IPS-18c (cell line): ENCODE results near the gene MTMR3.

ENCODE experiments used
- H3K4me3 ChIP-seq: 2 replicates; pipeline ENCODE4 v1.7.0; 2013; ENCODE audit warnings: low read depth, mild to moderate bottlenecking, low read length, moderate library complexity; ENCODE audit not compliant: insufficient read depth
- H3K9me3 ChIP-seq: one replicate; pipeline ENCODE4 v1.6.1; 2013; ENCODE audit warnings: mild to moderate bottlenecking, low read length, moderate library complexity; ENCODE audit not compliant: control insufficient read depth, insufficient read depth

Gene MTMR3

DNA sequence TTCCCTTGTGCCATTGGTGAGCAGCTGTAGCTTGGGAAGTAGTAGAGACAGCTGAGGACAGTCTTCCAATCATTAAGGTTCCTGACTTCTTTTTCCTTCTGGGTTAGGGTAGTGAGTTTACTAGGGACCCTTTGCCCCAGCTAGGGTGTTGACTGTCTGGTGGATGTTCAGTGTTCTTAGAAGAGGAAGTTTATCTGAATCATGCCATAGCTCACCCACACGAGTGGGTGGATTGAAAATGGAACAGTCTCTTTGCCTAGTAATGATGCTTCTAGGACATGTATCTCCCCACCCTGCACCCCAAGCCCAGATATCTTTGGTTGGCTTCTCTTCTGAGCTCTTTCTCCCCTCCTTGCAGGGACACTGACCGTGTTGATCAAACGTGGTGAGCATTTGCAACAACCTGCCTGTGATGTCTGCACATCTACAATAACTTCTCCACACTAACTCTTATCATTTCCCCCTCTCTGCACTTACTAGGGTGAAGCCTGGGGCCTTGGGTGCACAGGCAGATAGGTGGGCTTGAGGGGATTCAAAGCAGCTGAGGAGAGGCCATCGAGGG lies 140.2 kb downstream of the MTMR3 start:
- H3K4me3 ChIP-seq: no peak overlapping the region
- no peaks in the 10 kb centered on the region for H3K9me3 ChIP-seq

GRCh38 chr22:30024231-30024630 lies 141.3 kb downstream of the MTMR3 start:
- Histone ChIP-seq H3K9me3 (no peaks in the 10 kb centered on the region), H3K4me3 (no peak overlapping the region)

DNA sequence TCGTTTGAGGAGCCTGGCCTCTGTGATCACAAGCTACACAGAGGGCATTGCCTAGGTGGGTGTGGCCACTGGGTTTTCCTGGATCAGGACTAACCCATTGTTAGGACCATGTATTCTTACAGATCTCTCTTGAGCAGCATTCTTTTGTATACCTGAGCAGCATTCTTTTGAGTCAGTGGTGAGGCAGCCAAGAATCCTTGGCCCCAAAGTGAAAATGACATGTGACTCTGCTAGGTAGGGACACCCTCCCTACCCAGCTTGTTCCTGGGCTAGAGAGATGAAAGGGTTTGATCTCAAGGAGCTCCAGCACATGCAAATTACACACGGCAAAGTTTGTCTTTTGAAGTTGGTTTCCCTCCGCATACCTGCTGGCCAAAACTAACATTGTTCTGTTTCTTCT lies 142.2 kb downstream of the MTMR3 start:
- no peaks in the 10 kb centered on the region for H3K9me3 ChIP-seq
- H3K4me3 ChIP-seq: no peak overlapping the region

- H3K9me3 ChIP-seq: no peaks in the 10 kb centered on the region
- no peak overlapping the region for H3K4me3 ChIP-seq
Measured at GRCh38 chr22:30026756-30027155, 143.8 kb downstream of the MTMR3 start.

- no peaks in the 10 kb centered on the region for H3K9me3 ChIP-seq
Measured at GRCh38 chr22:30027169-30027568, 144.2 kb downstream of the MTMR3 start.

GRCh38 chr22:30027791-30028190 lies 144.8 kb downstream of the MTMR3 start:
- no peak overlapping the region for H3K4me3 ChIP-seq
- H3K9me3 ChIP-seq: no peaks in the 10 kb centered on the region

More at GRCh38 chr22:30027169-30027568, 144.2 kb downstream of the MTMR3 start:
- no peak overlapping the region for H3K4me3 ChIP-seq

DNA sequence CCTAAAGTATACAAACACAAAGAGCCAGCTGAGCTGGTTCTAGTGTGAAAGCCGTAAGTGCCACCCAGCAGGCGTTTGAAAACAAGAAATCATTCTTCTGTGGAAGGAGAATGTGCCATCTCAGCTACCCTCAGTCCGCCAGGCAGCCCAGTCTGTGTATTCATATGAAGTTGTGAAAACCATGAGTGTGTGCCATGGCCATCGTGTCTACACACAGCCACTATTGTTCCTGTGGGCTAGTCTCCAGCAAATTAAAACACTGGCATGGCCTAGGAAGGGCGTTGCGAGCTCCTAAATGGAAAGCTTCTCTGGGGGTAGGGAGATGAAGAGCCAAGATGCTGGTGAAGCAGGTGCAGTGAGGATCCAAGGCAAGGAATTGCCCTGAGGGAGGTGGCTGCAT lies 145.8 kb downstream of the MTMR3 start:
- Histone ChIP-seq H3K9me3 (no peaks in the 10 kb centered on the region), H3K4me3 (no peak overlapping the region)

GRCh38 chr22:30029512-30029911 lies 146.5 kb downstream of the MTMR3 start:
- no peak overlapping the region for H3K4me3 ChIP-seq
- H3K9me3 ChIP-seq: no peaks in the 10 kb centered on the region

DNA sequence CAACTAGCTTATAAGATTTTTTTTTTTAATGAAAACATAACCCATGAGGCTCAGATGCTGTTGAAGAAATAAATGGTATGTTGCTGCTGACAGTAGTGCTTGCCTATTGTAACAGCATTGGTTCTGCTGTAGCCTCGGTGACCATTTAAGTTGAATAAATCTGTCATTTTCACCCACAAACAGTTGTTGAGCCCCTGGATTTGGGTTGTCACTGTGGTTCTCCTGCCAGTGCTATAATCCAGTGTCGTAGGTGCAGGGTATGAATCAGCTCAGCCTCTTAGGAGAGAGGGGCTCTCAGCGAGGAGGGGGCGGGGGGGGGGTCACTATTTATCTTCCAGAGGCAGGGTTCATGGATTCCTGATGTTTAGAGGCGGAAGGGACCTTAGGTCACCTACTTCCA lies 147.4 kb downstream of the MTMR3 start:
- no peaks in the 10 kb centered on the region for H3K9me3 ChIP-seq
- no peak overlapping the region for H3K4me3 ChIP-seq

DNA sequence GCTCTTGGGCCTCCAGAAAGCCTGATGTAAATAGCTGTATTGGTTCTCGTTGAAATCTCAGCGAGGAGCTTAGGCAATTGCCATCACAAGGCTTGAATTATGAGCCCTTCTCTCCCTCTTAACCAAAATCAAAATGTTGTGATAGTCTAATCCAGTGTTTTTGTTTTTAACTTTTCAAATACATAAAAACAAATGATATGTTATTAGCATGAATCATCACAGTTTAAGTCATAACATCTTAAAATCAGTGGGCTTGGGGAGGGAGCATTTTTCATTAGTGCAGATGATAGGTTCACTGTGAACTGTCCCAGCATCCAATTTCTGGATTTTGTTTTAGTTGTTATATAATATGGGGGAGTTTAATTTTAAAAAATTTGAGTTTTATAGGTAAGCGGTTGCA lies 148.4 kb downstream of the MTMR3 start:
- H3K4me3 ChIP-seq: no peak overlapping the region
- no peaks in the 10 kb centered on the region for H3K9me3 ChIP-seq

- Histone ChIP-seq H3K4me3 (no peak overlapping the region), H3K9me3 (no peaks in the 10 kb centered on the region)
Measured at GRCh38 chr22:30031764-30032455, 148.9 kb downstream of the MTMR3 start.

DNA sequence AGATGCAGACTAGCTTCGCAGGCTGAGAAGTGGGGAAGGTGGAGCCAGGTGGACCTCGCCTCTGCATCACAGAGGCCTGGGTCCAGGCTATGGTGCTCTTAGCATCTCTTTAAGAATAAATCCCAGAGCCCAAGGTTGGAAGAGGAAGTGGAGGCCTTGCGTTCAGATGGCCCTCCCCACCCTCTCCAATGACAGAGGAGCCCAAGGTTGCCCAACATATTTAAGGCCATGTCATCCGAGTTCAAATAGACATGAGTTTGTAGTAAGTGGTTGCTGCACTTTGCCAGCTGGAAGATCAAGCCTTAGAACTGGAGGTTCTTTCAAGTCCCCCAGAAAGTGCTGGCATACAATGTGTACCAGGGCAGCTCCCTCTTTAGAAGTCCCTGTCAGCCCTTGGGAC lies 150.2 kb downstream of the MTMR3 start:
- Histone ChIP-seq H3K9me3 (no peaks in the 10 kb centered on the region), H3K4me3 (no peak overlapping the region)

DNA sequence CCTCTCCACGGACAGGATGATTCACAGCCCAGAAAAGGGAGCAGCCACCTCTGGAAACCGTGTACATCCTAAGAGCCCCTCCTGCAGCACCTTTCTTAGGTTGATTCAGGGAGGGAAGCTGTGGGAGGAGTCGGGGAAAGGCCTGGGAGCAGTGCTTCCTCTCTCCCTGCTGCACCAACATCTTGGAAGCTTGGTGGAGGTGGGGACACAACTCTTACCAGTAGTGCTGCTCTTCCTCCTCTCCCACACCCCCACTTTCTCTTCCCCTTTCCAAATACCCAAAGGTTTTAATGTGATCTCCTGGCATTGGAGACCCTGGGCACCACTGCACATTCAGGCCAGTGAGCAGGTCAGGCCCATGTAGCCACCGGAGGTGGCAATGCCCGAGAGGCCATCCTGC lies 150.9 kb downstream of the MTMR3 start:
- H3K9me3 ChIP-seq: no peaks in the 10 kb centered on the region
- H3K4me3 ChIP-seq: no peak overlapping the region

GRCh38 chr22:30036656-30037055 lies 153.7 kb downstream of the MTMR3 start:
- Histone ChIP-seq H3K9me3 (no peaks in the 10 kb centered on the region), H3K4me3 (no peak overlapping the region)

DNA sequence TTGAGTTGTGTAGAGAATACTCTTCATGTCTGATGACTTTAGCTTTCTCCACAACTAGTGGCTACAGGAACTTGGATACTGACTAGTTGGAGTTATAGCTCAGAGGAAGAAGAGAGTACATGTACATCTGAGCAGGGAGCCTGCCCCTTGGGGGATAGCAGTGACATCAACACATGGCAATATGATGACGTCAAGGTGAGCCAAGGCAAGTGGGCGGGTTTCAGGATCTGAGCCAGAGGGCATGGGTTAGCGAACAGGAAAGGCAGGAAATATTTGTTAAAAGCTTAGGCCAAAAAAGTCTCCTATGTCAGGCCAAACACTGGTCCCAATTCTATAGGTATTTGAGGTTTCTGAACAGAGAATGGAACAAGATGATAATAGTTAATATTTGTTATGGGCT lies 155.2 kb downstream of the MTMR3 start:
- no peak overlapping the region for H3K4me3 ChIP-seq
- H3K9me3 ChIP-seq: no peaks in the 10 kb centered on the region

DNA sequence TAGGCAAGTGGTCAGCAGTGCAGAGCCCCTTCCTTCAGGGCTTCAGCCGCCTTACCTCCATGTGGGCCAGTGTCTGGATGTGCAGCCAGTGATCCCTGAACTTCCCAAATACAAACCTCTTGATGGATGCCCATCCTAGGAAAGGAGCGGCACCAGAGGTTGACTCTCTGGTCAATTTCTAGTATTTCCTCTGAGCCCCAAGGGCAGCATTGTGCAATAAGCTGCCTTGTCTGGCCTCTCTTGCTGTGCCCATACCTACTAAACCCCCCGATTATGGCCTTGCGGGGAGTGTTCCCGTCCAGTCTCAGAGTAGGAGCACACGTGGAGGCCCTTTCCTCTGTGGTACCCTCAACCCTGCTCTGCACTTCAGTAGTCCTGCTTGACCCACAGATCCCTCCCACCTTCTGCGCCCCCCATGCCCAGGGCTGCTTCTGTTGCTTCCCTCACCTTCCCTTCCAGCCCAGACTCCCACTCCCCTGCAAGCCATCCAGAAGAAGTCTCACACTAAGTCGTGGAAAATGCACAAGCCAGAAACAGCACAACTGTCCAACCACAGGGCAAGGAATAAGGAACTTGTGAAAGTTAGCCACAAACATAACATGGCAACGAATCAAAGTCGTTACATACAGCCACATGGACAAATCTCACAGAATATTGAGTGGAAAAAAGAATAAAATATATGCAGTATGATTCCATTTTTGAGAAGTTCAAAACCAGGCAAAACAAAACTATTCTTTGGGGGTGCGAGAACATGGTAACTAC lies 157.7 kb downstream of the MTMR3 start:
- H3K4me3 ChIP-seq: no peak overlapping the region
- H3K9me3 ChIP-seq: no peaks in the 10 kb centered on the region

- no peak overlapping the region for H3K4me3 ChIP-seq
Measured at GRCh38 chr22:30041475-30041874, 158.5 kb downstream of the MTMR3 start.

GRCh38 chr22:30041881-30042280 lies 158.9 kb downstream of the MTMR3 start:
- Histone ChIP-seq H3K4me3 (no peak overlapping the region), H3K9me3 (no peaks in the 10 kb centered on the region)

More at GRCh38 chr22:30041475-30041874, 158.5 kb downstream of the MTMR3 start:
- H3K9me3 ChIP-seq: no peaks in the 10 kb centered on the region
